GM23338 (cell line): ENCODE results near the gene L3MBTL1. TPM values are rescaled to one million over a fixed set of nuclear protein-coding genes. Genes with fewer than 3 reads are reported as not detected.

Experiments
- ATAC-seq: fragments of 200-7000 bp; cut with Tn5 transposase; 3 replicates; pipeline ENCODE4 v1.9.1; 2020
- DNase-seq: peaks from one replicate; pipeline ENCODE4 v3.0.0-alpha.2; 2015; ENCODE audit warnings: low spot score
- H2AFZ ChIP-seq: fragments of 200-600 bp; sonication (generic); 2 replicates; pipeline ENCODE4 v1.8.0; 2016; ENCODE audit warnings: antibody characterized with exemption, mild to moderate bottlenecking, moderate library complexity
- H3F3A ChIP-seq: fragments of 200-600 bp; sonication (generic); replicated peaks from 2 replicates; pipeline ENCODE4 v1.8.0; 2017; ENCODE audit warnings: antibody characterized with exemption, mixed run types, low read depth
- H3K27ac ChIP-seq: fragments of 200-600 bp; sonication (generic); 2 replicates; pipeline ENCODE4 v1.6.1; 2016; ENCODE audit warnings: low read depth
- H3K27me3 ChIP-seq: fragments of 200-600 bp; sonication (generic); 2 replicates; pipeline ENCODE4 v1.8.0; 2016; ENCODE audit warnings: mild to moderate bottlenecking, mixed run types, moderate library complexity; ENCODE audit not compliant: insufficient read depth
- H3K36me3 ChIP-seq: fragments of 200-600 bp; sonication (generic); 2 replicates; pipeline ENCODE4 v1.8.0; 2016; ENCODE audit warnings: mild to moderate bottlenecking; ENCODE audit not compliant: insufficient read depth
- H3K4me1 ChIP-seq: fragments of 200-600 bp; sonication (generic); 2 replicates; pipeline ENCODE4 v1.8.0; 2016; ENCODE audit warnings: mild to moderate bottlenecking, moderate library complexity; ENCODE audit not compliant: insufficient read depth
- H3K4me2 ChIP-seq: fragments of 200-600 bp; sonication (generic); 2 replicates; pipeline ENCODE4 v1.7.1; 2017; ENCODE audit warnings: mixed run types
- H3K4me3 ChIP-seq: fragments of 200-600 bp; sonication (generic); 2 replicates; pipeline ENCODE4 v1.6.1; 2016; ENCODE audit warnings: mixed run types
- H3K79me2 ChIP-seq: fragments of 200-600 bp; sonication (generic); replicated peaks from 2 replicates; pipeline ENCODE4 v1.8.0; 2017; ENCODE audit warnings: mild to moderate bottlenecking; ENCODE audit not compliant: insufficient read depth
- H3K9me2 ChIP-seq: fragments of 200-600 bp; sonication (generic); 2 replicates; pipeline ENCODE4 v1.8.0; 2017; ENCODE audit not compliant: insufficient read depth
- H4K20me1 ChIP-seq: fragments of 200-600 bp; sonication (generic); replicated peaks from 2 replicates; pipeline ENCODE4 v1.8.0; 2017; ENCODE audit warnings: mild to moderate bottlenecking; ENCODE audit not compliant: insufficient read depth
- H3K27ac Mint-ChIP-seq: 2 replicates; pipeline ENCODE4 v1.8.0; 2020; ENCODE audit warnings: inconsistent platforms, mild to moderate bottlenecking, moderate library complexity, mixed read lengths
- H3K27me3 Mint-ChIP-seq: 3 replicates; pipeline ENCODE4 v1.8.0; 2022; ENCODE audit warnings: low read depth, mild to moderate bottlenecking, moderate library complexity, mixed read lengths, inconsistent platforms; ENCODE audit not compliant: insufficient read depth, poor library complexity
- H3K36me3 Mint-ChIP-seq: 3 replicates; pipeline ENCODE4 v1.8.0; 2021; ENCODE audit warnings: low read depth, mild to moderate bottlenecking, inconsistent platforms, moderate library complexity, mixed read lengths
- H3K4me1 Mint-ChIP-seq: 3 replicates; pipeline ENCODE4 v1.8.0; 2020; ENCODE audit warnings: mild to moderate bottlenecking, inconsistent platforms, mixed read lengths
- H3K4me3 Mint-ChIP-seq: 3 replicates; pipeline ENCODE4 v1.8.0; 2021; ENCODE audit warnings: moderate library complexity, mild to moderate bottlenecking, inconsistent platforms, mixed read lengths
- H3K9me3 Mint-ChIP-seq: 3 replicates; pipeline ENCODE4 v1.8.0; 2020; ENCODE audit warnings: moderate library complexity, mild to moderate bottlenecking, inconsistent platforms, mixed read lengths
- CREB1 ChIP-seq: fragments of 250-450 bp; sonication (Bioruptor Pico); IDR thresholded peaks from 2 replicates; pipeline ENCODE4 v1.5.0; 2020; ENCODE audit warnings: low read depth, mild to moderate bottlenecking, moderate library complexity
- EZH2 ChIP-seq: fragments of 200-600 bp; sonication (generic); IDR thresholded peaks from one replicate; pipeline ENCODE4 v1.8.0; 2017; ENCODE audit warnings: antibody characterized with exemption, mild to moderate bottlenecking, low read depth; ENCODE audit not compliant: unreplicated experiment
- EZH2phosphoT487 ChIP-seq: fragments of 200-600 bp; sonication (generic); IDR thresholded peaks from one replicate; pipeline ENCODE4 v1.8.1; 2018; ENCODE audit warnings: antibody characterized with exemption; ENCODE audit not compliant: unreplicated experiment
- POLR2AphosphoS5 ChIP-seq: IDR thresholded peaks from 2 replicates; pipeline ENCODE4 v1.6.1; 2016; ENCODE audit warnings: antibody characterized with exemption, low read depth
- STAT1 ChIP-seq: IDR thresholded peaks from one replicate; pipeline ENCODE4 v1.6.1; 2016; ENCODE audit warnings: antibody characterized with exemption; ENCODE audit not compliant: unreplicated experiment
- ZNF114 ChIP-seq: fragments of 250-450 bp; sonication (Bioruptor Pico); IDR thresholded peaks from 2 replicates; pipeline ENCODE4 v1.5.0; 2020; ENCODE audit warnings: mild to moderate bottlenecking, moderate library complexity
- ZNF331 ChIP-seq: fragments of 250-450 bp; sonication (Bioruptor Pico); IDR thresholded peaks from 2 replicates; pipeline ENCODE4 v1.5.0; 2020; ENCODE audit warnings: low read depth, mild to moderate bottlenecking, moderate library complexity
- ZNF462 ChIP-seq: fragments of 250-450 bp; sonication (Bioruptor Pico); IDR thresholded peaks from 2 replicates; pipeline ENCODE4 v1.5.0; 2020; ENCODE audit warnings: mild to moderate bottlenecking, moderate library complexity
- polyA plus RNA-seq: library from polyadenylated mRNA; unstranded; fragments of >200 nt; fragmentation: Nextera tagmentation; extraction: Ambion mirVana; gene quantifications from 2 replicates; pipeline ENCODE4 v1.2.1, GENCODE V29; 2016
- total RNA-seq: library from RNA; depleted of rRNA; stranded (reverse); fragments of >200 nt; shearing (Covaris generic); gene quantifications from 2 replicates; pipeline ENCODE4 v1.2.3, GENCODE V29; 2014
- TF ChIP-seq, protein P1 (sequence below): IDR thresholded peaks from 2 replicates; pipeline ENCODE4 v1.6.1; 2016; ENCODE audit warnings: antibody characterized with exemption

Gene L3MBTL1
- total and polyA plus RNA-seq, 2 experiments from 2014 or later = 6.5 to 33.6 TPM

DNA sequence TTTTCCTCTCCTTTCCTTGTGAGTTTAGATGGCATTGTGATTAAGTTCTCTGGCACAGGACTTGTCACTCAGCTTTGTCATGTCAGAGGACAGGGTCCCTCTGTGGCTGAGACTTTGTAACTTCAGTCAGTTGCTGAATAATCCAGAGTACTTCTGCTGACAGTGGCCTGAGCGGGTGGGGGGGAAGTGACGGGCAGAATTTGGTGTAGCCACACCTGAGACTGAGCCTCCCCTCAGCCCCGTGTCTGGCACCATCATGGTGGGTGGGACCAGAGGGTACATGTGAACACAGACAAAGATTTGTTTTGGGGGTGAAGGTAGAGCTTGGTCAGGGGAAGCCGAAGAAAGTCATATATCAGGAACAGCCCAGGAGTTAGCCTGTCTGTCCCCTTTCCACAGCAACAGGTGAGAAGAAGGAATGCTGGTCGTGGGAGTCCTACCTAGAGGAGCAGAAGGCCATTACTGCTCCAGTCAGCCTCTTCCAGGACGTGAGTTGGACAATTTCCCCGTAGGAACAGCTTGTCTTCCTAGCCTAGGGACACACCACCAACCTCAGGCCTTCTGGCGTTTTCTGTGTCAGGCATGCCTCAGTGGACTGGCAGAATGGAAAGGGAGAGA, 20.9 kb downstream of the L3MBTL1 start:
- Histone ChIP-seq H4K20me1 (no peaks in the 10 kb centered on the region), H2AFZ (no peak overlapping the region), H3K4me3 (no peak overlapping the region), H3K27ac (no peak overlapping the region), H3F3A (no peaks in the 10 kb centered on the region), H3K27me3 (no peaks in the 10 kb centered on the region), H3K36me3 (no peaks in the 10 kb centered on the region), H3K4me1 (no peaks in the 10 kb centered on the region), H3K4me2 (no peak overlapping the region), H3K9me2 (no peaks in the 10 kb centered on the region), H3K79me2 (no peaks in the 10 kb centered on the region)
- no peaks in the 10 kb centered on the region for H3K4me1 Mint-ChIP-seq
- no peak for DNase-seq
- H3K36me3 Mint-ChIP-seq = no peaks in the 10 kb centered on the region; the same call in 2 of the 3 replicates
- ATAC-seq = no peak
- peaks cover 1% of the 10 kb centered on the region for H3K27me3 Mint-ChIP-seq
- no peak overlapping the region for H3K4me3 Mint-ChIP-seq
- TF ChIP-seq EZH2 = no peak
- TF ChIP-seq ZNF331 (CRISPR knock-in tag) = no peak
- TF ChIP-seq STAT1 = no peak
- TF ChIP-seq, protein P1, sequence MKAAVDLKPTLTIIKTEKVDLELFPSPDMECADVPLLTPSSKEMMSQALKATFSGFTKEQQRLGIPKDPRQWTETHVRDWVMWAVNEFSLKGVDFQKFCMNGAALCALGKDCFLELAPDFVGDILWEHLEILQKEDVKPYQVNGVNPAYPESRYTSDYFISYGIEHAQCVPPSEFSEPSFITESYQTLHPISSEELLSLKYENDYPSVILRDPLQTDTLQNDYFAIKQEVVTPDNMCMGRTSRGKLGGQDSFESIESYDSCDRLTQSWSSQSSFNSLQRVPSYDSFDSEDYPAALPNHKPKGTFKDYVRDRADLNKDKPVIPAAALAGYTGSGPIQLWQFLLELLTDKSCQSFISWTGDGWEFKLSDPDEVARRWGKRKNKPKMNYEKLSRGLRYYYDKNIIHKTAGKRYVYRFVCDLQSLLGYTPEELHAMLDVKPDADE = no peak
- TF ChIP-seq ZNF114 (CRISPR knock-in tag) = no peak
- no peak for TF ChIP-seq POLR2AphosphoS5
- TF ChIP-seq EZH2phosphoT487 = no peak
- no peak for TF ChIP-seq ZNF462 (CRISPR knock-in tag)
- no peak for TF ChIP-seq CREB1 (CRISPR knock-in tag)
- no peaks in the 10 kb centered on the region; the same call in 1 of the 3 replicates for H3K9me3 Mint-ChIP-seq
- H3K27ac Mint-ChIP-seq = no peak overlapping the region
